Measurements from ENCODE around the gene FCAMR.
A peak's percentile ranks its signal among the peaks of the same experiment; 100 is the strongest.
"Not testable (repeated sequence)": the region's sequence is repeated elsewhere in the genome, so short reads cannot be mapped to it uniquely, and the experiment has no call there.

FCAMR gene

DNA sequence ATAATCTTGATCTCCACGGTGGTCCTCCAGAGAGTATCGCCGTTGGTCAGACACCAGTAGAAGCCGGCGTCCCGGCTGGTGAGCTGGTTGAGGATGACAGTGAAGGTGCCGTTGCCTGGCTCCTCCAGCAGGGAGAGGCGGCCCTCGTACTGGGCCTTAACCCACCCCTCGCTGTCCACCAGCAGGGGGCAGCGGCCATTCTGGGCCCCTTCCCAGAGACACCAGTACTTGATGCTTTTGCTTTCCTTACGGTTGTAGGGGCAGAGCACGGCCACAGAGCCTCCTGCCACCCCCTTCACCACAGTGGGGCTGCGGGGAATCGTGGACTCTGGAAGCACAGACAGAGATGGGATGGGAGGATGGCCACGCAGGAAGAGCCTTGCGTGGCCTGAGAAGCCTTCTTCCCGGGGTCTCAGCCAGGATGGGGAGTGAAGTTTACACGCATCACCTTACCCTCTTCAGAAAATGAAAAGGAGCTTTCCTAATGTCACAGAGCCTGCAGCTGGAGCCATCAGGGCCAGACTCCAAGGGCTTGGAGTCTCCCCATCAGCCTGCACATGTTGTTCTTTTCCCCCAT, 34.7 kb downstream of the FCAMR start:
- peak; percentile 91 for DNase-seq (ENCODE audit: low read depth, low spot score)

DNA sequence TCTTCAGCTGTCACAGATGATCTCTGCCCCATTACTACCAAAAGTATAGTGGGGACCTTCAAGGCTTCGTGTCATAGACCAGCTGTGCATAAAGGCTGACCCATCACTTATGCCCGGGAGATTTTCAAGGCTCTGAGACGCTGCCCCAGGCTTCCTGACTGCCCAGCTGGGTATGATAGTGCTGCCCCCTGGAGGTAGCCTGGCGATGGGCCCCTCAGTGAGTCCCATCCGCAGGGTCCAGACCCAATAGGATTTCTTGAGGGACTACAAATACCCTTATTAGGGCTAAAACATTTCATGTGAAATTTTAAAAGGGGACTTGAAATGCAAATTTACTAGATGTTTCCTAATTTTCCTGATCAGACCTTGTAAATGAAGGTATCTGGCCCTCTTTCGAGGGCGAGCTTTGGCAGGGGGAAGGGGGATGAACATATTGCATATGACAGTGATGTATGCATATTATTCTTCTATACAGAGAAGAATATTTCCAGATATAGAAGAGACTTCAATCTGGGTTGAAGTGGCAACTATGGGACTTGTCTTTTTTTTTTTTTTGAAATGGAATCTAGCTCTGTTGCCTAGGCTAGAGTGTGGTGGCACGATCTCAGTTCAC, 36.8 kb downstream of the FCAMR start:
- DNase-seq (ENCODE audit: low read depth, low spot score): peak; percentile 54

DNA sequence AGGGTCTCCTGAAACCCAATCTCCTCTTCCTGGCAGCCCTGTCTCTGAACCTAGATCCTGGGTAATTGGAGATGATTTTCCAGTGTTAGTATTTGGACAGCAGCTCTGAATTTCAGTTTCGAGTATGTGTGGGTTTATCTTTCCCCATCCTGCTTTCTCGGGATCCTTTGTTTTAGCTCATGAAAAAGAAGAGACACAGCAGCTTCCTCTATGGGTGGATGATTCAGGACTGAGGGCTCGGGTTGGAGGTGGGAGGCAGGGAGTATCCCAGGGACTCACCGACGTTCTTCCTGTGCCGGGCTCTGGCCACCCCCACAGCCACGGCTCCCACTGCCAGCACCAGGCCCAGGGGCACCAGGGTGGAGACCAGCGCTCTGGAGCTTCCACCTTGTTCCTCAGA, 38.1 kb downstream of the FCAMR start:
- no peak for DNase-seq (ENCODE audit: low read depth, low spot score)

DNA sequence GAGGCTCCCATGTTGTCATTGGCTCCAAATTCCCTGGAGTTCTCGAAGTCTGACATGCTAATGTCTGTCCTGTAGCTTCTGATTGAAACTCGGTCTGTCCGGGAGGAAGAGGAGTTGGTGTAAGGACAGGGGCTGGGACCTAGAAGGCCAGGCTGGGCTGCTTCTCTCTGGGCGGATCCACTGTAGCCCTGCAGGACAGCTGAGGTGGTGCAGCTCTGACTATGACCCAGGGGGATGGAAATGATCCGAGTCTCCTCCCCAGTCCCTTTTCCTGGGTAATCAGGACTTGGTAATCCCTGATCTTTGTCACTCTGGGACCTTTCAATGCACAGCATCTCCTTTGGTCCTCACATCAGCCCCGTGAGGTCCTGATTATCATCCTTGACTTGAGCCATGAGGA, 38.6 kb downstream of the FCAMR start:
- DNase-seq (ENCODE audit: low read depth, low spot score): peak; percentile 27

DNA sequence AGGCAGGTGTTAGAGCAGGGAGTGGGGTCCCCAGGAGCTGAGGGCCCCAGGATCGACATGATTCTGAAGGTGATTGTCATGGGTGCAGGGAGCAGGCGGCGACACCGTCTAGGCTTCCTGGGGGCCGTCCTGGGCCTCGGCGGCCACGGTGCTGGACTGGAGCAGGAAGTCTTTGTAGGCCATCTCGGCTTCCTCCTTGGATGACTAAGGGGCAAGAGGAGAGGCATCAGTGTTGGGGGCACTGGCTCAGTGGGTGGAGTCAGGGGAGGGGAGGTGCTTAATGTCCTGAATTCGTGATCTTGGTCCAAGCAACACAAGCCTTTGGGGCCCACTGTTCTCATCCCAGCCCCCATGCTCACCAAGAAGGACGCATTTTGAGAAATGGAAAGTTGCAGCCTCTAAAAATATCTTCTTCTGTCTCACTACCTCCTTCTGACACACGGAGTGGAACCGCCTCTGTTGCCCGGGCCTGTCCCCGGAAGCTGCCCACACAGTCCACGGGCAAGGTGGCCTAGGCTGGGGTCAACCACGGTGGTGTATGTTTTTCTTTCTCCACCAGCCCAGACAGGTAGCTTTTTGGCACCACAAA, 40.0 kb downstream of the FCAMR start:
- DNase-seq (ENCODE audit: low read depth, low spot score): no peak

DNA sequence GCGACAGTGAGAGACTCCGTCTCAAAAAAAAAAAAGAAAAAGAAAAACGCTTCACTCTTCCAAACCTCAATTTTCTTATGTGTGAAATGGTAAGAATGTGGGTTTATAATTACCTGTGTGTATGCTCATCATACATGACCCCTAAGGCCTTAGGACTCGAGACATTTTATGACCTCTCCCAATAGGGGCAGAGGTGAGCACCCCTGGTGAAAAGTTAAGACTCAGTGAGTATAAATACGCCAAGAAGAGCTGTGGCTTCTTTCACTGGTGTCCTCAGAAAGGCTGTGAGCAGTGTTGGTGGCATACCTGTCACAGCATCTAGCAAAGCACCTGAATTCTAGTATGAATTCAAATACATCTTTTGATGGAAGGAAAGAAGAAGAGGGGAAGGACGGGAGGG, 40.7 kb downstream of the FCAMR start:
- no peak for DNase-seq (ENCODE audit: low read depth, low spot score)

DNA sequence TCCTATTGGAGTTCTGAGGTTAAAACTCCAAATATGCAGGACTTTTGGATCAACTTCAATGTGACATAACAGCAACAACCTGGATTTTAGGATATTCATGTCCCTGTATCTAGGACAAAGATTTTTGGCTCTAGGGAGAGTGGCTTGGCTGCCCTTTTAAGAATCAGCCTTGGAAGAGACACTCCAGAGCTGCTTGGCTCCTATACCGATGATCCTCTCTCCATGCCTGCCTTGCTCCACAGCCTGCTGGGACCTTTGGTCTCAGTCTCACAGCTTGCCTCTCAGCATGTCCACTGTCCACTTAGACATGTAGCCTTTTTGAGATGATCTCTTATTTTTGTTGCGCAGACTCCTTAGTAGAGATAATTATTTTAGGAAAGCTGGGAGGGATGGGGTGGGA, 44.0 kb downstream of the FCAMR start:
- DNase-seq (ENCODE audit: low read depth, low spot score): no peak

DNA sequence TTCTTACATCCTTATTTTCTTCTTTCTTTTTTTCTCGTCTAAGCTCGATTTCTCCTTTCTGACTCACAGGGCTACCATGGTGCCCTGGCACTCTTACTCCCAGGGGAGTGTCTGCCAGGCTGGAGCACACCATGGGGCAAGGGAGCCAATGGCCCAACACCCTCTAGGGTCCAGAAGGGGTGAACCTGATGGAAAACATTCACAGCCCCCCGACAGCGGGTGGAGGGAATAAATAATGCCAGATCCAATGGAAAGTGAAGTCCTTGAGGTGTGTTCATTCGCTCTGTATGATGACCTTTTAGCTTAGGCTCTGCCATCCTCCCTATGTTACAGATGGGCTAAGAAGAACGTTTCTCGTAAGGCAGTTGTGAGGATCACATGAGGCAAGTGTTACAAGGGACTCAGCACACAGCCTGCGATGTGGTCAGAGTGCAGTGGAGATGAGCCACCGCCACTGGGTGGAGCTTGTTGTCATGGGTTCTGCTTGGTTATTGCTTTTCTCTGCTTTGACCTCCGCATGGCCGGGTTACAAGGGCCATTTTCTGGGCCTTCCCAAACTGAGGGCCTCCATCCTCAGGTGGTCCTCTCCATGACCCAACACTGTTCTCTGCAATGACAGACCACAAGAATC, 45.0 kb downstream of the FCAMR start:
- DNase-seq (ENCODE audit: low read depth, low spot score): peak; percentile 46

DNA sequence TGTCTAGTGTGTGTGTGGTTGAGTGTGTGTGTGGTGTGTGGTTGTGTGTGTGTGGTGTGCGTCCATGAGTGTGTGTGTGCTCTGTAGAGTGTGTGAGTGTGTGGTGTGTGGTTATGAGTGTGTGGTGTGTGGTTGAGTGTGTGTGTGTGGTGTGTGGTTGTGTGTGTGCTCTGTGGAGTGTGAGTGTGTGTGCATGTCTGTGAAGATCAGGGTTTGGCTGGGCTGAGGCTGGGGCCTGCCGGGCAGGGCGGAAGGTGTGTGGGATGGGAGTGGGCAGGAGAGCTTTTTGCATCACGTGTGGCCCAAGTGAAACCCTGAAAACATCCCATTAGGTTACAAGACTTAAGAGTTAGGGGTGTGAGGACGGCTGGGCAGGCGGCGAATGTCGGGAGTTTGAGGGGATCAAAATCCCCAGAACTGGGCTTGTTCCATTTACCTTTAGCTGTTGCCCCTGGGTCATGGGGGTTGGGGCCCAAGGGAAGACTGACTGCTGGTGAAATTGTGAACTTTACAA, 45.6 kb downstream of the FCAMR start:
- DNase-seq (ENCODE audit: low read depth, low spot score): no peak

DNA sequence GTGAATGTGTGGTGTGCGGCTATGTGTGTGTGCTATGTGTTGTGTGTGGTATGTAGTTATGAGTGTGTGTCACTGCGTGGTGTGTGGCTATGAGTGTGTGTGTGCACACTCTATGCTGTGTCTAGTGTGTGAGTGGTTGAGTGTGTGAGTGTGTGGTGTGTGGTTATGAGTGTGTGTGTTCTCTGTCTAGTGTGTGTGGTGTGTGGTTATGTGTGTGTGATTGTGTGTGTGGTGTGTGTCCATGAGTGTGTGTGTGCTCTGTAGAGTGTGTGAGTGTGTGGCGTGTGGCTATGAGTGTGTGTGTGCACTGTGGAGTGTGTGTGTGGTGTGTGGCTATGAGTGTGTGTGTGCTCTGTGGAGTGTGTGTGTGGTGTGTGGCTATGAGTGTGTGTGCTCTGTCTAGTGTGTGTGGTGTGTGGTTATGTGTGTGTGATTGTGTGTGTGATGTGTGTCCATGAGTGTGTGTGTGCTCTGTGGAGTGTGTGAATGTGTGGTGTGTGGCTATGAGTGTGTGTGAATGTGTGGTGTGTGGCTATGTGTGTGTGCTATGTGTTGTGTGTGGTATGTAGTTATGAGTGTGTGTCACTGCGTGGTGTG, 46.2 kb downstream of the FCAMR start:
- DNase-seq (ENCODE audit: low read depth, low spot score): not testable (repeated sequence)

DNA sequence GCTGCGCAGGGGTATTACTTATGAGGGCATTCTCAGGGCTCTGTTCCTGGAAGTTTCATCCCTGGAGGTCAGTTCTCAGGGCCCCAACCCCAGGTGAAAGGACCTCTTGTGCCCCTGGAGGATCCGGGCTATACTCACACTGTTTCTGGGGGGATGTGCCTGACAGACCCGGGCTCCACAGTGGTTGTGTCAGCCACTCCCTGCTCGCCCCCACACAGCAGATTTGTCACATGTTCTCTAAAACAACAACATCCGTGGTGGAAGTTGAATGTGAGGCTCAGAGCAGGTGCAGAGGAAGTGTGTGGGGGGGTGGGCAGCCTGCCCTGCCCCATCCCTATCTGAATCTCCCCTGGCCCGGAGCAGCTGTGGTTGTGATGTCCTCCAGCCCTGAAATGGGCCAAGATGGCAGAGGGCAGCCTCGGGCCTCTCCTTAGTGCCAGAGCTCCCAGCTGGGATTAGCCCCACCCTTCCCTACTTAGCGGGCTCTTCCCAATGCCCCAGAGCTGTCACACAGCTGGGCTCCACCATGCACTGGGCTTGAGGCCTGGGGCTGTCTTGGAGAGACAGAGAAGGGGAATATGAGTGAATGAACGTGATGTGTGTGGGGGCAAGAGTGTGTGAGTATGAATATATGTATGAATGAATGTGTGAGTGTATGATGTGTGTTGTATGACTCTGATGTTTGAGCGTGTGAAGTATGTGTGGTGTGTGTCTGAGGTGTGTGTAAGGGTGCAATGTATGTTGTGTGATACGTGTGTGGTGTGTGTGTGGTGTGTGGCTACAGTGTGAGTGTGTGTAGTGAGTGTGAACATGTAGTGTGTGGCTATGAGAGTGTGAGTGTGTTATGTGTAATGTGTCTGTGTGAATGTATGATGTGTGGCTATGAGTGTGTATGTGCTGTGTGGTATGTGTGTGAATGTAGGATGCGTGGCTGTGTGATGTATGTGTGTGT, 47.0 kb downstream of the FCAMR start:
- no peak for DNase-seq (ENCODE audit: low read depth, low spot score)

DNA sequence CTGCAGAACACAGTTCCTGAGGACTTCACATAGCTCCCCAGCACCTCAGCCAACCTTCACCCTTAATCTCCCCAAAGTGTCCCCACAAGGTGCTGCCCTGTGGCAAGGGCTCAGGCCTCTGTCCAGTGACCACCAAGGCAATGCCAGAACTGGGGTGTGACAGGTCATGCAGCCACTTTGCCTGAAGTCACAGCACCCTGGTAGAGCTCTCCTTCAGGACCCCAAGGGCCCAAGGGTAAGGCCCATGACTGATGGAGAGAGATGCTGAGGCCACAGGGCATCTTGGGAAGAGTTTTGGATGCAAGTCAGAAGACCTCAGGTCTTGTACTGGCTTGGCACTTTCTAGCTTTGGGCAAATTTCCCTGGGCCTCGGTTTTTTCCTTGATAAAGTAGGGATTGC, 47.7 kb downstream of the FCAMR start:
- DNase-seq (ENCODE audit: low read depth, low spot score): no peak

DNA sequence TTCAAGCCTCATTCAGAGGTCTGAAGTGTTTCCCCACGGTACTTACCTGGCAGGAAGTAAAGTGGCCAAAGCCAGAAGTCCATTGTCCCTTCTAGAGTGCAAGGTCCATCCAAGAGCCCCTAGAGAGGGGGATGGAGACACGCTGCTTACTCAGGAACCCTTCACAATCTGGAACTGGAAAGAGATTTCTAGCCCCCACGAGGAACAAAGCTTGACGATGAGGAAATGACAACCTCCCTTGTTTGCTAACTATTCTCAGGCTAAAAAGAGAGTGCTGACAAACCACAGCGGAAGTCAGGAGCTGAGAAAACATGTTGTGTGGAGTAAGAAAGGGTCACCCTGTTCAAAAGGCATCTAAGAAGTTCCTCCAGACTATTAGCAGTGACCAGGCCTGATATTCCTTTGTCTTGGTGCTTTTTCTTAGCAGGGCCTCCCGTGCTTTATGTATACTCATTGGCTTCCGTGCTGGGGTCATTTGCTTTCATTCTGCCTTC, 48.4 kb downstream of the FCAMR start, which contains the start of gene FCMR:
TSS of gene FCMR (minus strand) at position 170 of the 494 bp plus-strand sequence. CDS start at position 83, 87 bp downstream.
- DNase-seq (ENCODE audit: low read depth, low spot score): no peak

DNA sequence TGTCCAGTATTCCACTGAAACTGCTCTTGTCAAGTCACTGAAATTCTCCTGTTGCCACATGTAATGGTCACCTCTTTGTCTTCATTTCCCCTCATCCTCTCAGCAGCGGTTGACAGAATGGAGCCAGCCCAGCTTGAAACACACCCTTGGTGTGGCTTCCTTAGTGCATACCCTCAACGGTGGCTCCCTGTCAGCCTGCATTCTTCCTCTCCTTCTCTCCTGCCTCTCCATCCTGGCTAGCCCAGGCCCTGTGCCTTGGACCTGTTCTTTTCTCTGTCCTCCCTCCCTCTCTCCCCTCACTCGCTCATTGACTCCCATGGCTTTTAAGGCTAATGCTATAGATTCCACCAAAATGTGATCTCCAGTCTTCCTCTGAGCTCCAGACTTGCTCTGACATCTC, 52.2 kb downstream of the FCAMR start:
- no peak for DNase-seq (ENCODE audit: low read depth, low spot score)

DNA sequence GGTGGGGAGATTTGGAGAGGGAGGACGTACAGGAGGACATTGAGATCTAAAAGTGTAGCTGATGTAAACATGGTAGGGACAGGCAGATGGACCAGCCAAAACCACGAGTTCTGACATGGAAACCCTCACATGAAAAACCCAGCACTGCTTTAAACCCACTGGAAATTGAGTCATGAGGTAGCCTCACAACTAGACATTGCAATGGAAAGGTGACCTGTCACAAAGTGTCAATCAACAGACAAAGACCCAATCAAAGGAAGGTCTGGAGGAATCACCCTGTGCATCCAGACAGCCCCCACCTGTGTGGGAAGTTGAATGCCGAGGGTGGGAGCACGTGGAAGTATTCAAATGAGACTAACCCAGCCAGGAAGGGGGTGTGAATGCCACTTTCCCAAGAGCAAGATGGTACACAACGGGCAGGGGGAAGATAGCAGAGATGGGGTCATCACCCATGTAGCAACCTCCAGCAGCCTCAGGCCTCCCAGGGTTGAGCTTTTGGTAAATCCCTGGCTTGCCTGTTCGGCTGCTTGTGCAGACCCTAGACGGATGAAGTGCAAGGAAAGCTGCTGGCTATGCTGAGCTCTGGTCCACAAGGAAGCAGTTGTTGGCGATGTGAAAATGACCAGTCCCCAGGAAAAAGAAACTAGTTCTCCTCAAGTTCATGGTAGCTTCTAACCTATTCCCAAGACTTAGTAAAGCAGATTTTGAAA, 54.1 kb downstream of the FCAMR start:
- no peak for DNase-seq (ENCODE audit: low read depth, low spot score)

DNA sequence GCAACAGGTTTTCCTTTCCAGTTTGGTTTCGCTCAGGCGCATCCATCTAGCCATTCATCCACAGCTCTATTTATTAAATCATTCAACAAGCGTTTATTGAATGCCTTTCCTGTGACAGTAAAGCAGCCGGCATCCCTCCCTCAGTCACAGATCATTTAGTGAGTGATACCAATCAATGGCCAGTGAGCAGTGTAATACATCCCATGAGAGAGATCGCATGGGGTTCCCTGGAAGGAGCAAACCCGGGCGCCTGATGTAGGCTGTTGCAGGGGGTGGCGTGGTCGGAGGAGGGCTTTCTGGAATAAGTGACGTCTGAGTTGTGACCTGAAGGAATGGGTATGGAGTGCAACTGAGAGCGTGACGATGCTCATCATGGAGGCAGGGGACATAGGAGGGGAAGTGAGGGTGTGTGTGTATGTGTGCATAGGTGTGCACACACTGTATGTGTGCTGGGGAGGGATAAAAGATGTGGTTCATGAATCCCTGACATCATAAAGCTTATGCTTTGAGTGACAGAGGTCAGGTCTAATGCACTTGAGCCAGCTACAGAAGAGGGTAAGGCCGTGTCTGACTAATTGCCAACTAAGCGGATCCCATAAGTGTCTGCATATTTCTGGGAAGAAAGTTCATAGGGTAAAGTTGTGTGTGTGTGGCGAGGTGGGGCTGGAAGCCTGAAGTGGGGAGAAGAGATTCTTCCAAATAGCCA, 55.1 kb downstream of the FCAMR start:
- no peak for DNase-seq (ENCODE audit: low read depth, low spot score)

DNA sequence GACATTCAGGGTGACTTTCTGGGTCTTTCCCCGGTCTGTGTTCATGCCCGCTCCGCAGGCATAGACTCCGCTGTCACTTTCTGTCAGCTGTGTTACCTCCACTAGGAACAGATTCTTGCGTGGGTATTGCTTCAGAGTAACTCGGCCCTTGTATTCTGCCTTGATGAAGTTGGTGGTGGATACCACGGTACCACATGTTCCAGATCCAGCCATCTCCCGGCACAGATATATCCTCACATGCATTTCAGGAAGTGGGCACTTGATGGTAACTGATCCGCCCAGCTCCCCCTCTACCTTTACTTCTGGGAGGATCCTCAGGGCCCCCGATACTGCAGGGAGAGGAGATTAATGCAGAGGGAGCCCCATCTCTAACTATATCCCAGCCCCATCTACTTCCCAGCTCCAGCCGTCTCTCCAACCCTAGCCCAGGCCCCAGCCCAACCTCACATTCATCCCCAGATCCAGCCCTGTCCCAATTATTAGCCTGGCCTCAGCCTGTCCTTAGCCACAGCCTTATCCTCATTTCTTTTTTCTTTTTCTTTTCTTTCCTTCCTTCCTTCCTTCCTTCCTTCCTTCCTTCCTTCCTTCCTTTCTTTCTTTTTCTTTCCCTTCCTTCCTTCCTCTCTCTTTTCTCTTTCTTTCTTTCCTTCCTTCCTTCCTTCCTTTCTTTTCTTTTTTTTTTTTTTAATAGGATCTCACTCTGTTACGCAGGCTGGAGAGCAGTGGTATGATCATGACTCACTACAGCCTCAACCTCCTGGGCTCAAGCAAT, 56.3 kb downstream of the FCAMR start:
- no peak for DNase-seq (ENCODE audit: low read depth, low spot score)

DNA sequence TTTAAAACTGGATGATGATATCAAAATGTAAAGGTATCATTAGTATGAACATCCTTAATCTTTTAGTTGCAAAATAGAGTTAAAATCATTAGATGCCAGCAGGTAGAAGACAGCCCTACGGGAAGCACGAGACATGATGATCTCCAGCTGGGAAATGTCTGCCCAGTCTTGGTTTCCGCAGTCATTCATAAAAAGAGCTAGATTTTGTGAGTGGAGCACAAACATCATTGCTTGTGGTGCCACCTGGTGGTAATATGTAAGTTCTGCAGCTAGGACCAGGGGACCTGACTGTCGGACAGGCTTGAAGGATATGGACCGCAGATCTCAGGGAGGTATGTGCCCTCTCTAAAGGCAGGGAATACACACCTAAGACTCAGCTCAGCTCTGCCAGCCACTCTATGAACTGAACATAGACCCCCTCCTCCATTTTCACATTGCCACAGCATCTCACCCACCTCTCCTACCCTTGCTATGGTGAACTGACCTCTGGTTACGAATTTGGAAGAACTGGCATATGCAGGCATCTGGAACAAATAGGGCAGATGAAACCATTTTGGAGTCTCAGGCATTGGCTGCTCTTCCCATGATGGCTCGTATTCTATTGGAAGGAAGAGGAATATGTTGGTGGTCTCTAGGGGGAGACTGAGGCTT, 57.7 kb downstream of the FCAMR start:
- peak; percentile 62 for DNase-seq (ENCODE audit: low read depth, low spot score)

Data from ELF-1 (cell line).